Subcutaneous abdominal adipose tissue (tissue), 5 donors: ENCODE data around the gene FDX2.

Source experiments
- H3K27ac ChIP-seq: one replicate; pipeline ENCODE4 v1.7.0; 2013; ENCODE audit warnings: low read depth, mild to moderate bottlenecking, inconsistent platforms, low read length, moderate library complexity
- H3K27me3 ChIP-seq, 5 donors: one replicate each; pipeline ENCODE4 v1.7.0; 2013; ENCODE audit warnings: low read length in 5 of 5, inconsistent platforms in 1 of 5; ENCODE audit not compliant: control insufficient read depth in 5 of 5, insufficient read depth in 4 of 5
- H3K36me3 ChIP-seq, 5 donors: one replicate each; pipeline ENCODE4 v1.7.0; 2013; ENCODE audit warnings: low read length in 5 of 5; ENCODE audit not compliant: control insufficient read depth in 5 of 5, insufficient read depth in 5 of 5
- H3K4me1 ChIP-seq, 5 donors: one replicate each; pipeline ENCODE4 v1.7.0; 2013; ENCODE audit warnings: low read length in 5 of 5, mild to moderate bottlenecking in 3 of 5, moderate library complexity in 1 of 5; ENCODE audit not compliant: control insufficient read depth in 5 of 5, insufficient read depth in 5 of 5
- H3K4me3 ChIP-seq, 5 donors: one replicate each; pipeline ENCODE4 v1.7.0; 2013; ENCODE audit warnings: low read length in 5 of 5, low read depth in 1 of 5
- H3K9ac ChIP-seq, 5 donors: one replicate each; pipeline ENCODE4 v1.7.0; 2013; ENCODE audit warnings: low read length in 5 of 5, mild to moderate bottlenecking in 4 of 5, moderate library complexity in 3 of 5
- H3K9me3 ChIP-seq, 5 donors: one replicate each; pipeline ENCODE4 v1.7.0; 2013; ENCODE audit warnings: low read length in 5 of 5; ENCODE audit not compliant: control insufficient read depth in 5 of 5
- donor health status: healthy.
- donor health status: healthy.
- donor health status: healthy.
- donor health status: healthy.
- donor health status: healthy.

FDX2 gene

GRCh38 chr19:10270616-10271394 is 45.0 kb downstream of the FDX2 start, which contains the start of gene ICAM1:
Gene ICAM1, plus strand, starts transcription at chr19:10271120. Its CDS starts 40 bp downstream, at chr19:10271160.
- Histone ChIP-seq H3K27me3 (peaks cover 0 to 20% (median 0%) of the 10 kb centered on the region in 5 donors), H3K36me3 (peaks cover 0 to 13% (median 9%) of the 10 kb centered on the region in 5 donors), H3K27ac (peak within 1 kb of the TSS; percentile 88), H3K4me3 (peak within 1 kb of the TSS; percentile 61 to 82 (median 78)), H3K9me3 (peaks cover 0 to 3% (median 0%) of the 10 kb centered on the region in 5 donors), H3K9ac (peak within 1 kb of the TSS; percentile 70 to 87 (median 83)), H3K4me1 (peaks cover 21 to 57% (median 35%) of the 10 kb centered on the region in 5 donors)

- H3K9me3 ChIP-seq, result peaks cover 0 to 3% (median 0%) of the 10 kb centered on the region in 5 donors
- H3K27ac ChIP-seq, result peak overlapping the region; percentile 88
- H3K9ac ChIP-seq, result peak overlapping the region; percentile 70 to 87 (median 83)
- peaks cover 21 to 57% (median 35%) of the 10 kb centered on the region in 5 donors for H3K4me1 ChIP-seq
- peaks cover 0 to 20% (median 0%) of the 10 kb centered on the region in 5 donors for H3K27me3 ChIP-seq
- peak overlapping the region; percentile 42 to 82 (median 78) for H3K4me3 ChIP-seq
- peaks cover 0 to 13% (median 7%) of the 10 kb centered on the region in 5 donors for H3K36me3 ChIP-seq
Observed at GRCh38 chr19:10270180-10270615, 45.6 kb downstream of the FDX2 start.

DNA sequence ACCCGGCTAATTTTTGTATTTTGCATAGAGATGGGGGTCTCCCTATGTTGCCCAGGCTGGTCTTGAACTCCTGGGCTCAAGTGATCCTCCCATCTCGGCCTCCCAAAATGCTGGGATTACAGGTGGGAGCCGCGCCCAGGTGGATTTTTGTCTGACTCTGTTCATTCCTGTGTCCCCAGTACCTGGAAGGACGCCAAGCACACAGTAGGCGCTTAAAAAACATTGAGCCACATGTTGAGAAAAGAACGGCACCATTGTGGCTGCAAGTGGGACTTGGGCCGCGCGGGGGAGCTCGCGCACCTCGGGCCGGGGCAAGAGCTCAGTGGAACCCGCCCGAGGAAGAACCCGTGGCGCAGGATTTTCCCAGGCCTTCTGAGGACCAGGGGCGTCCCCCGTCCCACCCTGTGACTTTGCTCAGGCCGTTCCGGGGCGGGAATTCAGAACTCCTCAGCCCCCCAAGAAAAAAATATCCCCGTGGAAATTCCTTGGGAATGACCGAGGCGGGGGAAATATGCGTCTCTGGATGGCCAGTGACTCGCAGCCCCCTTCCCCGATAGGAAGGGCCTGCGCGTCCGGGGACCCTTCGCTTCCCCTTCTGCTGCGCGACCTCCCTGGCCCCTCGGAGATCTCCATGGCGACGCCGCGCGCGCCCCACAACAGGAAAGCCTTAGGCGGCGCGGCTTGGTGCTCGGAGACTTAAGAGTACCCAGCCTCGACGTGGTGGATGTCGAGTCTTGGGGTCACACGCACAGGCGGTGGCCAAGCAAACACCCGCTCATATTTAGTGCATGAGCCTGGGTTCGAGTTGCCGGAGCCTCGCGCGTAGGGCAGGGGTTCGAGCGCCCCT is 46.3 kb downstream of the FDX2 start:
- H3K4me3 ChIP-seq, result peak overlapping the region in 4 of 5 donors; percentile 61 to 82 (median 78)
- H3K9ac ChIP-seq, result peak overlapping the region; percentile 70 to 87 (median 83)
- H3K4me1 ChIP-seq, result peaks cover 21 to 53% (median 35%) of the 10 kb centered on the region in 5 donors
- peak overlapping the region; percentile 88 for H3K27ac ChIP-seq
- peaks cover 0 to 20% (median 0%) of the 10 kb centered on the region in 5 donors for H3K27me3 ChIP-seq
- H3K9me3 ChIP-seq, result peaks cover 0 to 3% (median 0%) of the 10 kb centered on the region in 5 donors
- H3K36me3 ChIP-seq, result peaks cover 0 to 8% (median 2%) of the 10 kb centered on the region in 5 donors

DNA sequence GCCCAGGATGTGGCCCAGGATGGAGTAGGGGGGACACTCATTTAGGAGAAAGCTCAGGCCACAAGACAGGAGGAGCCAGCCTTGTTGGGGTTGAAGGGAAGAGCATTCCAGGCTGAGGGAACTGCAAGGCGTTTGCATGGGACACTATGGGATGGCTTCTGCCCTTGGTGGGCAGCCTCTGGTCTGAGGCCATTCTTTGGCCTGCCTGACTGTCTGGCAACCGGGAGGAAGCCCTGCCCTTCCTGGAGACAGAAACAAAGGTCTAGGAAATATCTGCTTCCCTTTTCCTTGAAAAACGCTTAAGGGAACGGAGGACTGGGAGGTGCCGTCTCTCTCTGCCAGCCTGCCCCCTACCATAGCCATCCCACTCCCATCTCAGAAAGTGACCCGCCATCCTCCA is 47.7 kb downstream of the FDX2 start:
- Histone ChIP-seq H3K4me3 (peak overlapping the region in 3 of 5 donors; percentile 13 to 42 (median 21)), H3K4me1 (peaks cover 21 to 53% (median 35%) of the 10 kb centered on the region in 5 donors), H3K9me3 (peaks cover 0 to 3% (median 0%) of the 10 kb centered on the region in 5 donors), H3K27ac (peak overlapping the region; percentile 88), H3K36me3 (peaks cover 0 to 8% (median 0%) of the 10 kb centered on the region in 5 donors), H3K9ac (peak overlapping the region in 2 of 5 donors; percentile 16 to 78), H3K27me3 (peaks cover 0 to 20% (median 0%) of the 10 kb centered on the region in 5 donors)

GRCh38 chr19:10266706-10267105 is 49.1 kb downstream of the FDX2 start:
- H3K27me3 ChIP-seq, result peaks cover 0 to 20% (median 0%) of the 10 kb centered on the region in 5 donors
- H3K4me3 ChIP-seq, result no peak overlapping the region
- no peak overlapping the region for H3K27ac ChIP-seq
- H3K9ac ChIP-seq, result no peak overlapping the region
- H3K9me3 ChIP-seq, result peaks cover 0 to 3% (median 0%) of the 10 kb centered on the region in 5 donors
- peaks cover 18 to 40% (median 28%) of the 10 kb centered on the region in 5 donors for H3K4me1 ChIP-seq
- peaks cover 0 to 4% (median 0%) of the 10 kb centered on the region in 5 donors for H3K36me3 ChIP-seq

- no peak overlapping the region for H3K27ac ChIP-seq
- H3K9me3 ChIP-seq, result no peaks in the 10 kb centered on the region
- H3K4me3 ChIP-seq, result no peak overlapping the region
- H3K27me3 ChIP-seq, result no peaks in the 10 kb centered on the region
- peaks cover 0 to 18% (median 15%) of the 10 kb centered on the region in 5 donors for H3K36me3 ChIP-seq
- no peak overlapping the region for H3K9ac ChIP-seq
- peaks cover 0 to 9% (median 0%) of the 10 kb centered on the region in 5 donors for H3K4me1 ChIP-seq
Observed at GRCh38 chr19:10262771-10263170, 53.0 kb downstream of the FDX2 start.

- Histone ChIP-seq H3K27ac (no peak overlapping the region), H3K4me3 (no peak overlapping the region), H3K27me3 (no peaks in the 10 kb centered on the region), H3K9ac (no peak overlapping the region), H3K36me3 (peaks cover 0 to 38% (median 38%) of the 10 kb centered on the region in 5 donors), H3K4me1 (peaks cover 0 to 4% (median 0%) of the 10 kb centered on the region in 5 donors), H3K9me3 (no peaks in the 10 kb centered on the region)
Observed at GRCh38 chr19:10260141-10260584, 55.7 kb downstream of the FDX2 start.
